GM15510 (cell line): Measurements from ENCODE around the gene USP40.

Experiments
- POLR2A ChIP-seq: IDR thresholded peaks from 3 replicates; pipeline ENCODE4 v1.6.1; 2011; ENCODE audit warnings: borderline replicate concordance; ENCODE audit not compliant: insufficient read length; ENCODE audit errors: extremely low read depth

USP40 gene, protein sequence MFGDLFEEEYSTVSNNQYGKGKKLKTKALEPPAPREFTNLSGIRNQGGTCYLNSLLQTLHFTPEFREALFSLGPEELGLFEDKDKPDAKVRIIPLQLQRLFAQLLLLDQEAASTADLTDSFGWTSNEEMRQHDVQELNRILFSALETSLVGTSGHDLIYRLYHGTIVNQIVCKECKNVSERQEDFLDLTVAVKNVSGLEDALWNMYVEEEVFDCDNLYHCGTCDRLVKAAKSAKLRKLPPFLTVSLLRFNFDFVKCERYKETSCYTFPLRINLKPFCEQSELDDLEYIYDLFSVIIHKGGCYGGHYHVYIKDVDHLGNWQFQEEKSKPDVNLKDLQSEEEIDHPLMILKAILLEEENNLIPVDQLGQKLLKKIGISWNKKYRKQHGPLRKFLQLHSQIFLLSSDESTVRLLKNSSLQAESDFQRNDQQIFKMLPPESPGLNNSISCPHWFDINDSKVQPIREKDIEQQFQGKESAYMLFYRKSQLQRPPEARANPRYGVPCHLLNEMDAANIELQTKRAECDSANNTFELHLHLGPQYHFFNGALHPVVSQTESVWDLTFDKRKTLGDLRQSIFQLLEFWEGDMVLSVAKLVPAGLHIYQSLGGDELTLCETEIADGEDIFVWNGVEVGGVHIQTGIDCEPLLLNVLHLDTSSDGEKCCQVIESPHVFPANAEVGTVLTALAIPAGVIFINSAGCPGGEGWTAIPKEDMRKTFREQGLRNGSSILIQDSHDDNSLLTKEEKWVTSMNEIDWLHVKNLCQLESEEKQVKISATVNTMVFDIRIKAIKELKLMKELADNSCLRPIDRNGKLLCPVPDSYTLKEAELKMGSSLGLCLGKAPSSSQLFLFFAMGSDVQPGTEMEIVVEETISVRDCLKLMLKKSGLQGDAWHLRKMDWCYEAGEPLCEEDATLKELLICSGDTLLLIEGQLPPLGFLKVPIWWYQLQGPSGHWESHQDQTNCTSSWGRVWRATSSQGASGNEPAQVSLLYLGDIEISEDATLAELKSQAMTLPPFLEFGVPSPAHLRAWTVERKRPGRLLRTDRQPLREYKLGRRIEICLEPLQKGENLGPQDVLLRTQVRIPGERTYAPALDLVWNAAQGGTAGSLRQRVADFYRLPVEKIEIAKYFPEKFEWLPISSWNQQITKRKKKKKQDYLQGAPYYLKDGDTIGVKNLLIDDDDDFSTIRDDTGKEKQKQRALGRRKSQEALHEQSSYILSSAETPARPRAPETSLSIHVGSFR

DNA sequence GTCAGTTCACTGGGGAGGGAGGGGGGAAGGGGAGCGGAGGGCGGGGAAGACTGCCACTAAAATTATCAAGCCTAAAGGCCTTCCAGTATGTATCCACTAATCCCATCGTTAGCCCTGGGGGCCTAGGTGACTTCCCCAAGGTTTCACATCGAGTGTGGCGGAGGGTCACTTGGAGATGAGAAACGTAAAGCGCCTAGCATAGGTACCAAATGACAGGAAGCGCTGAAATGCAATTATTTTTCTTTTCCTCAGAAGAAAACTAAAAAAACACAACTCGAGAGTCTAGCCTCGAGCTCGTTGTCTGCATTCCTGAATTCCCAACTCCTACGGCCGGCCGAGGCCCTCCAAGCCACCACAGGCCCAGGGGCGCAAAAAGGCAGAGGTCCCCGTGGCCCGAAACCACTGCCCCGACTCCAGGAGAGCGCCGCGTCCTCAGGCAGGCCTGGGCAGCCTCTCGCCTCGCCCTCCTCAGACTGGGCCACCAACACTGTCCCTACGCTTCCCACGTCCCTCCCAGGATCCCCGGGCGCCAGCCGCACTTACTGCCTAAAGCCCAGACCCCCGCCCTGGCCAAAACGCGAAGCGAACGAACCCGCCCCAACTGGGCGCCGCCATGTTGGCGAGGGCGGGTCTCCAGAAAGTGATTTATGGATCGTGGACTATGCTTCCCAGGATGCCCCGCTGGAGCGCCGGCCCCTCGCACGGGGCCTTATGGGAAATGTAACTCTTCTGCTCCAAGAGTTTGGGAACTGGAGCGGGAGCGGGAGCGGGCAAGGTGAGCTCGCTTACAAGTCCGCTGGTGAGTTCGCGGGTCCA lies at the start of gene USP40:
Gene USP40 (minus strand): TSS at position 642 of the 816 bp plus-strand sequence. CDS start 1,228 bp downstream, outside the sequence.
- peak; percentile 71 for TF ChIP-seq POLR2A

DNA sequence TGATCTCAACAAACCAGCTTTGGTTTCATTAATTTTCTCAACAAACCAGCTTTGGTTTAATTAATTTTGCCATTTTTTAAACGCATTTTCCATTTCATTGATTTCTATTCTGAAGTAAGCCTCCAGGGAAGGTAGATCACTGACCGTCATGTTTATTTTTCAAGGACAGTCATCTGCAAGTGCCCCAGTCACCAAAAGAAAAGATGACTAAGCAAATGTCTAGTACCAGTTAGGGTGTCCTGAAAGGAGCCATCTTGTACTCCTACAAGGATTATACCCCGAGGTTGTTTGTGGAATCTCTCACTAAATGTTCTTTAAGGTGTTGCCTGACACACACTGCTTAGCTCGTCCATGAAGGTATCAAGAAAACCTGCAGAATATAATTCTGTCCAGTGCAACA lies 44.7 kb upstream of the USP40 start:
- TF ChIP-seq POLR2A: no peak

DNA sequence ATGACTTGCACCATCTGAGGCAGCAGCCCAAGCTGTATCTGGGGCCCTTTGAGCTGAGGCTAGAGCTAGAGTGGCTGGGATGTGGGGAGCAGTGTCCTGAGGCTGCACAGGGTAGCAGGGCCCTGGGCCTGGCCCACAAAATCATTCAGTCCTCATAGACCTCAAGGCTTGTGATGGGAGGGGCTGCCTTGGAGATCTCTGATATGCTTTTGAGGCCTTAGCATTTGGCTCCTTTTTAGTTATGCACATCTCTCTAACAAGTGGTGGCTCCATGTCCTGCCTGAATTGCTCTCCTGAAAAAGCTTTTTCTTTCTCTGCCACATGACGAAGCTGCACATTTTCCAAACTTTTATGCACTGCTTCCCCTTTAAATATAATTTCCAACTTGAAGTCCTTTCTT lies 39.1 kb upstream of the USP40 start:
- TF ChIP-seq POLR2A: no peak

DNA sequence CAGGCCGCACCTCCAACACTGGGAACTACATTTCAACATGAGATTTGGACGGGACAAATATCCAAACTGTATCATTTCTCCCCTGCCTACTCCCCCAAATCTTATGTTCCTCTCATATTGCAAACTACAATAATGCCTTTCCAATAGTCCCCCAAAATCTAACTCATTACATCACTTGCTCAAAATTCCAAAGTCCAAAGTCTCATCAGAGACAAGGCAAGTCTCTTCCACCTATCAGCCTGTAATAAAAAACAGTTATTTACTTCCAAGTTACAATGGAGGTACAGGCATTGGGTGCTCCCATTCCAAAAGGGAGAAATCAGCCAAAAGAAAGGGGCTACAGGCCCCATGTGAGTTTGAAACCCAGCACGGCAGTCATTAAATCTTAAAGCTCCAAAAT lies 38.2 kb upstream of the USP40 start:
- TF ChIP-seq POLR2A: no peak

DNA sequence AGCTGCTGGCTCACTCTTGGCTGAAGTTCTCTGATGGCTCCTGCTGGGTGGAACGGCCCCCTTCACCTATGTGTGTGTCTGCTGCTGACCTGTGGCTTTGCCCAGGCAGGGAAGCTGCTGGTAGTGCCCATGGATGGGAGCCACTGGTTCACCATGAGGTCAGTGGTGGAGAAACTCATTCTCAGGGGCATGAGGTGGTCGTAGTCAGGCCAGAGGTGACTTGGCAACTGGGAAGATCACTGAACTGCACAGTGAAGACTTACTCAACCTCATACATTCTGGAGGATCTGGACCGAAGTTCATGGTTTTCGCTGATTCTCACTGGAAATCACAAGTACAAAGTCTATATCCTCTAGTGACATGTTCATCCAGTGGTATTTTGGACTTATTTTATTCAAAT lies 36.9 kb upstream of the USP40 start:
- TF ChIP-seq POLR2A: no peak

DNA sequence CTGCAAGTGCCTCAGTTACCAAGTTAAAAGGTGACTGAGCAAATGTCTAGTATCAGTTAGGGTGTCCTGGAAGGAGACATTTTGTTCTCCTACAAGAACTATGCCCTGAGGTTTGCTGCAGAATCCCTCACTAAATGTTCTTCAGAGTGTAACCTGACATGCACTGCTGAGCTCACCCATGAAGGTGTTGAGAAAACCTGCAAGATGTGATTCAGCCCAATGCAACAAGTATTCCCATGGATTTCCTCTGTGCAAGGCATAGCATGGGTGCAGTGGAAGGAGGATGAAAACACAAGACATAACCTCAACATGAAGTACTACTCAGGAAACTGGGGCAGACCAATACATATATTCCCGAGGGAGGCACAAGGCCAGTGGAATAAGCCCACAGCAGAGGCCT lies 35.5 kb upstream of the USP40 start:
- TF ChIP-seq POLR2A: no peak

DNA sequence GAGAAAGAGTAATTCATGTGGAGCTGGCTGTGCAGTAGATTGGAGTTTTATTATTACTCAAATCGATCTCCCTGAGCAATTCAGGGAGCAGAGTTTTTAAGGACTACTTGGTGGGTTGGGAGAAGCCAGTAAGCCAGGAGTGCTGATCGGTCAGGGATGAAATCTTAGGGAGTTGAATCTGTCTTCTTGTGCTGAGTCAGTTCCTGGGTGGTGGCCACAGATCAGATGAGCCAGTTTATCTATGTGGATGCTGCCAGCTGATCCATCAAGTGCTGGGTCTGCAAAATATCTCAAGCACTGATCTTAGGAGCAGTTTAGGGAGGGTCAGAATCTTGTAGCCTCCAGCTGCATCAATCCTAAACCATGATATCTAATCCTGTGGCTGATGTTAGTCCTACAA lies 33.8 kb upstream of the USP40 start:
- TF ChIP-seq POLR2A: no peak

DNA sequence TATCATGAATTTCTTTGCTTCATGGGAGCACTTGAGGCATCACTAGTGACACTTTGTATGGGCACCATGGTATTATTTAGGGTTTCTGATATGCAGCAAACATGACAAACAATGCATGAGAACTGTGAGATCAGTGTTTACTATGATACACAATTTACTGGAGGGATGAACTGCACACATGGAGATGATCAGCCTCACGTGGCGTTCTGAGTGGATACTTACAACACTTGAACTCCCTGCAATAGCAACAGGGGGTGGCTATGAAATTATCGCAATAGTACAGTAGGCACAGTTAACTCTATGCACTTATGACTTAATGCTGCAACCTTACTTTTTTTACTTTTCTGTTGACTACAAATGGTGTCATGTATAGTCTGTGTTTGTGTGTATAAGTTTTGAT lies 32.4 kb upstream of the USP40 start:
- TF ChIP-seq POLR2A: no peak

DNA sequence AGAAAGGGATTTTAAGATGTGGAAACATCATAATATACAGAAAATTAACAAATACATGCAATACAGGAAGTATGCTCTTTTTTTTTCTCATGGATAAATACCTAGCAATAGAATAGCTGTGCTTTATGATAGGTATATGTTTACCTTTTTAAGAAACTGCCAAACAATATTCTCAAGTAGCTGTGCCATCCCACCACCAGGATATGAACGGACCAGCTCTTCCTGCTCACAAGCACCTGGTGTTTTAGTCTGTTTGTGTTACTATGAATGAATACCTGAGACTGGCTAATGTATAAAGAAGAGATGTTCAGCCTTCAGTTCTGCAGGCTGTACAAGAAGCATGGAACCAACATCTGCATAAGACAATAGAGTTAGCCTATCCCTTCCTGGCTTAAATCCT lies 30.9 kb upstream of the USP40 start:
- no peak for TF ChIP-seq POLR2A

DNA sequence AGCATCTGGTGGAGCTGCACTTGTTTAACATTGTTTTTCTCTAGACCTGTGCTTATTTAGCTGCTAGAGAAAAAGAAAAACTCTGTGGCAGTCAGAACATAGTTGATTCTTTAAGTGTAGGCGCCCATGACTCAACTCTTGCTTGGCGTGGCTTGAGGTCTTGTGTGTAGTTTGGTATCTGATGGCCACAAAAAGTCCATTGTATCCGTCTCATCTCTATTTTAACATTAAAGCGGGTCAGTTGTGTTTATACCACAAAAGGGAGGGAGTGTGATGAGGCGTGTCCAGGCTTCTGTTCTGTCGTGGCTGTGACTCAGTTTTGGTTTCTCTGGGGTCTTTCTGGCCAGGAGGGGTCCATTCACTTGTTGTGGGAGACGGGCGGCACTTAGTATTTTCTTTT lies 26.6 kb upstream of the USP40 start:
- no peak for TF ChIP-seq POLR2A

DNA sequence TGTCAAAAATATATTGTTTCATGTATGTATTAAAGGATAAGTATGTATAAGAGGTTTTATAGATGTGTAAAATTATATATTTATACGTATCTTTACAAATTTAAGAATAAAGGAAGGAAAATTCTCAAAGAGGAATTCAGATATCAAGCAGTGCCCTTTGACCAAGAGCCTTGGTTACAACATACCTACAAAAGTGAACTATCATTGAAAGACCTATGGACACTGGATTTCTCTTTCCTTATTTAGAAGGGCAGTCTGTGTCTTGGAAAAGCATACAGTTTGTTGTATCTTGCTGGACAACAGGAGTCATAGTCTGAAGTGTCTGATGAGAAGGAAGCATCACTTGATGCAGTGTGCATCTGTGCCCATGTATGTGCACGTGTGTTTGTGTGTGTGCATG lies 21.8 kb upstream of the USP40 start:
- TF ChIP-seq POLR2A: no peak

DNA sequence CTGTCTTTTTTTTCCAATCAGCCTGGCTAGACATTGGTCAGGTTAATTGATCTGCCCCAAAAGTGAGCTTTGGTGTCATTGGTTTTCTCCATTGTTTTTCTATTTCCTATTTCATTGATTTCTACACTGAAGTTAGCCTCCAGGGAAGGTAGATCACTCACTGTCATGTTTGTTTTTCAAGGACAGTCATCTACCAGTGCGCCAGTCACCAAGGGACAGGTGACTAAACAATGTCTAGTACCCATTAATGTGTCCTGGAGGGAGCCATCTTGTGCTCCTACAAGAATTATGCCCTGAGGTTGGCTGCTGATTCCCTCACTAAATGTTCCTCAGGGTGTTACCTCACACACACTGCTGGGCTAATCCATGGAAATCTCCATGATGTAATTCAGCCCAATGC lies 17.6 kb upstream of the USP40 start:
- no peak for TF ChIP-seq POLR2A

DNA sequence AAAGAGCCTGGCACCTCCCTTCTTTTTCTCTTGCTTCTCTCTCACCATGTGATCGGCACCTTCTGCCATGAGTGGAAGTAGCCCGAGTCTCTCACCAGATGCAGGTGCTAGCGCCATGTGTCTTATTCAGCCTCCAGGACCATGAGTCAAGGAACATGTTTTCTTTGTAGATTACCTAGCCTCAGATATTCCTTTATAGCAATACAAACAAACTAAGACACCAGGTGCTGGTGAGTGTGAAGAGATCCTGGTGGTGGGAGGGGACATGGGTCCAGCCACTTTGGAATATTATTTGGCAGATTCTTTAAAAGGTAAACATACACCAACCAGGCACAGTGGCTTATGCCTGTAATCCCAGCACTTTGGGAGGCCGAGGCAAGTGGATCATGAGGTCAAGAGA lies 5.9 kb upstream of the USP40 start:
- no peak for TF ChIP-seq POLR2A

DNA sequence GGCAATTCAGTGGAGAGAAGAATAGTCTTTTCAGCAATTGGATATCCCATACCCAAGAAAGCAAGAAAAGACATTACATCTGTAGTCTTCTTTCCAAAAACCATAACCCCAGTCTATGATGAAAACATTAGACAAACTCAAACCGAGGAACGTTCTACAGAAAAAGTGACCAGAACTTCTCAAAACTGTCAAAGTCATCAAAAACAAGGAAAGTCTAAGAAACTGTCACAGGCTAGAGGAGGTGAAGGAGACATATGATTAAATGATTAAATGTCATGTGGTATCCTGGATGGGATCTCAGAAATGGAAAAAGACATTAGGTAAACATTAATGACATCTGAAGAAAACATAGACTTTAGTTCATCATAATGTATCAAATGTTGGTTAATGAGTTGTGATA lies 4.9 kb upstream of the USP40 start:
- TF ChIP-seq POLR2A: no peak
